Kidney (tissue), 14 donors: ENCODE data around the gene ACOX3. TPM values are rescaled to one million over a fixed set of nuclear protein-coding genes. Genes with fewer than 3 reads are reported as not detected.

Source experiments
- DNase-seq, 5 donors: peaks; one replicate each; pipeline ENCODE4 v3.0.0-alpha.2; 2013 to 2020
- FAIRE-seq: peaks from 2 replicates; lab custom pipeline; 2012; peaks lifted over from hg19 to GRCh38; lab: Jason Lieb, UNC
- H3K27ac ChIP-seq, 2 donors: one replicate each; pipeline ENCODE4 v1.7.0; 2013; ENCODE audit warnings: low read depth in 2 of 2, low read length in 2 of 2, inconsistent platforms in 1 of 2
- H3K27me3 ChIP-seq: one replicate; pipeline ENCODE4 v1.7.1; 2013; ENCODE audit warnings: low read length, inconsistent platforms; ENCODE audit not compliant: control insufficient read depth, insufficient read depth
- H3K36me3 ChIP-seq, 3 donors: one replicate each; pipeline versions ENCODE4 v1.7.0 to v1.7.1; 2013; ENCODE audit warnings: low read length in 3 of 3, control low read depth in 1 of 3, inconsistent platforms in 1 of 3; ENCODE audit not compliant: insufficient read depth in 3 of 3, control insufficient read depth in 2 of 3
- H3K4me1 ChIP-seq, 3 donors: one replicate each; pipeline versions ENCODE4 v1.7.0 to v1.7.1; 2013; ENCODE audit warnings: low read length in 3 of 3, inconsistent platforms in 1 of 3, low read depth in 1 of 3; ENCODE audit not compliant: control insufficient read depth in 2 of 3, insufficient read depth in 2 of 3
- H3K4me3 ChIP-seq, 3 donors: one replicate each; pipeline versions ENCODE4 v1.7.0 to v1.8.1; 2013; ENCODE audit warnings: low read length in 3 of 3, control low read depth in 1 of 3, inconsistent platforms in 1 of 3
- H3K9ac ChIP-seq, 3 donors: one replicate each; pipeline versions ENCODE4 v1.7.0 to v1.7.1; 2013; ENCODE audit warnings: low read length in 3 of 3, control low read depth in 1 of 3, inconsistent platforms in 1 of 3
- H3K9me3 ChIP-seq, 3 donors: one replicate each; pipeline versions ENCODE4 v1.7.0 to v1.7.1; 2013; ENCODE audit warnings: low read length in 3 of 3, control low read depth in 1 of 3, inconsistent platforms in 1 of 3; ENCODE audit not compliant: control insufficient read depth in 2 of 3, insufficient read depth in 1 of 3
- intact Hi-C: fragments of 100-400 bp; cut with DNase I; formaldehyde crosslinking; loops from one replicate; pipeline ENCODE4 v1.11.1; 2022
- polyA plus RNA-seq: library from polyadenylated mRNA; stranded (reverse); fragments of 350-450 nt; fragmentation: Illumina TruSeq; extraction: RNeasy Lipid Tissue Mini Kit (QIAGEN cat#74804); gene quantifications from one replicate; pipeline ENCODE4 v1.2.3, GENCODE V29; 2014; ENCODE audit warnings: low read depth, low replicate concordance; ENCODE audit not compliant: insufficient read depth
- total RNA-seq: library from RNA; stranded (reverse); fragmentation: NEBNext Ultra II Directional; extraction: Animal tissue kit (Norgen Biotek cat#: 25700); gene quantifications from one replicate; pipeline ENCODE4 v1.2.1, GENCODE V29; 2021
- TF ChIP-seq, protein P1 (sequence below): IDR thresholded peaks from 3 replicates; pipeline ENCODE4 v1.5.1; 2012; ENCODE audit warnings: mild to moderate bottlenecking, moderate library complexity, borderline replicate concordance; ENCODE audit not compliant: insufficient read depth; ENCODE audit errors: extremely low read depth
- donor health status: control.
- donor health status: control.
- donor health status: control.
- donor health status: control.
- donor health status: control.
- donor health status: DM: yes; HTN: yes; CAD: no.
- donor health status: Normal renal cell carcinoma (clear cell type).

The ACOX3 gene
- total and polyA plus RNA-seq, 2 donors from 2014 or later = 10.1 to 21.7 TPM

GRCh38 chr4:8480221-8480620 is 39.7 kb upstream of the ACOX3 start:
- peaks cover 0 to 2% (median 0%) of the 10 kb centered on the region in 3 donors for H3K36me3 ChIP-seq
- no peak for DNase-seq
- no peak overlapping the region for H3K4me3 ChIP-seq
- no peak for FAIRE-seq
- TF ChIP-seq, protein P1, sequence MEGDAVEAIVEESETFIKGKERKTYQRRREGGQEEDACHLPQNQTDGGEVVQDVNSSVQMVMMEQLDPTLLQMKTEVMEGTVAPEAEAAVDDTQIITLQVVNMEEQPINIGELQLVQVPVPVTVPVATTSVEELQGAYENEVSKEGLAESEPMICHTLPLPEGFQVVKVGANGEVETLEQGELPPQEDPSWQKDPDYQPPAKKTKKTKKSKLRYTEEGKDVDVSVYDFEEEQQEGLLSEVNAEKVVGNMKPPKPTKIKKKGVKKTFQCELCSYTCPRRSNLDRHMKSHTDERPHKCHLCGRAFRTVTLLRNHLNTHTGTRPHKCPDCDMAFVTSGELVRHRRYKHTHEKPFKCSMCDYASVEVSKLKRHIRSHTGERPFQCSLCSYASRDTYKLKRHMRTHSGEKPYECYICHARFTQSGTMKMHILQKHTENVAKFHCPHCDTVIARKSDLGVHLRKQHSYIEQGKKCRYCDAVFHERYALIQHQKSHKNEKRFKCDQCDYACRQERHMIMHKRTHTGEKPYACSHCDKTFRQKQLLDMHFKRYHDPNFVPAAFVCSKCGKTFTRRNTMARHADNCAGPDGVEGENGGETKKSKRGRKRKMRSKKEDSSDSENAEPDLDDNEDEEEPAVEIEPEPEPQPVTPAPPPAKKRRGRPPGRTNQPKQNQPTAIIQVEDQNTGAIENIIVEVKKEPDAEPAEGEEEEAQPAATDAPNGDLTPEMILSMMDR = no peak
- no peak overlapping the region for H3K9ac ChIP-seq
- intact Hi-C loops = no loop called here
- H3K27ac ChIP-seq = no peak overlapping the region
- no peaks in the 10 kb centered on the region for H3K9me3 ChIP-seq
- no peaks in the 10 kb centered on the region for H3K4me1 ChIP-seq
- H3K27me3 ChIP-seq = no peaks in the 10 kb centered on the region

DNA sequence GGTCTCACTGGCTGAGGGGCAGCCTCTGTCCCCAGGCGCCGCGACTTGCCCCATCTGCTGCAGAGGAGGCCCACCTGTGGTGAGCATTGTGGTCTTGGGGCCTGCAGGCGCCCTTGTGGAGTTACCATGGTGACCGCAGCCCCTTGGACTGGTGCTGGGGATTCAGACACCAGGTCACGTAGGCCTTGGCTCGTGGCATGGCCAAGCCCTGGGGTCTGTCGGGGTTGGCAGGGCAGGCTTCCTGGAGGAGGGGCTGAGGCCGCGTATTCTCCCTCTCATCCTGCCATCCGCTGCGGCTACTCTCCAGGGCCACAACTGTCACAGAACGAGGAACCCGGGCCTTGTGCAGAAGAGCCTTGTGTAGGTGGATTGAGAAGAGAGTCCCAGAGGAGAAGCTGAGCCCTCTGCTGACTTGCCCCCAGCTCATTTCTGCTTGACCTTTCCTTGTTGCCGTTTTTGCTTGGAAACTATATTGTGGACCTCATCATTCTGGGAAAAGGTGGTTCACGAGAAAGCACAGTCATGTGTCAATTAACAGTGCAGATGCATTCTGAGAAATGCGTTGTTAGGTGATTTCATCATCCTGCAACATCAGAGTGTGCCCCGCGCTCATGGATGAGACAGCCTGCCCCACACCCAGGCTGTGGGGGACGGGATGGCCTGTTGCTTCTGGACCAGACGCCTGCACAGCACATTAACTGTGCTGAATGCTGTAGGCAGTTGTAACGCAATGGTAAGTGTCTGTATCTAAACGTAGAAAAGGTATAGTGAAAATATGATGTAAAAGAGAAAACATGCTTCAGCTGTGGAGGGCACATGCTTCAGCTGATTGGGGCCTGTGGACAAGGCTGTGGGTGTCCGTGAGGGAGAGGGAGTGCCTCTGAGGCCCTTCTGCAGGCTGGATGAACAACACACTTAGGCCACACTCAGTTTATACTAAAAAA is 38.5 kb upstream of the ACOX3 start:
- Histone ChIP-seq H3K9ac (no peak overlapping the region), H3K4me3 (no peak overlapping the region), H3K36me3 (peaks cover 0 to 2% (median 0%) of the 10 kb centered on the region in 3 donors), H3K27me3 (no peaks in the 10 kb centered on the region), H3K9me3 (no peaks in the 10 kb centered on the region), H3K27ac (no peak overlapping the region), H3K4me1 (peaks cover 0 to 2% (median 0%) of the 10 kb centered on the region in 3 donors)
- intact Hi-C loops = no loop called here
- DNase-seq = no peak
- no peak for FAIRE-seq
- TF ChIP-seq, protein P1 = no peak

DNA sequence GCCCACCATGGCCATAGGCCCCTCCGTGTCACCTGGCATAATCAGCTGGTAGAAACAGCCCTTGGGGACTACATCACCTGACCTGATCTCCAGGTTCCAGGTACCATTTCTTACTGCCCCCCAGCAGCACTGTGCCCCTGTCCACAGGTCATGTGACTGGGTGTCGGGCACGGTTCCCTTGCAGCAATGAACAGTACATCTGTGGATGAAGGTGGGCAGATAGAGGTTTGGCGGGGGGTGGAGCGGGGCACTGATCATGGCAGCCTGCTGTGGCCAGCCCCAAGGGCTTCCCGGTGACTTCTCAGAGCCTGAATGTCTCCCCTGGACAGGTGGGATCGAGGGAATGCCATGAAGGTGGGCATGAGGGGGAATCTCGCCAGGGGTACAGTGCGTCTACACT is 37.8 kb upstream of the ACOX3 start:
- DNase-seq (no peak), FAIRE-seq (no peak)
- Histone ChIP-seq H3K27me3 (no peaks in the 10 kb centered on the region), H3K4me3 (no peak overlapping the region), H3K27ac (no peak overlapping the region), H3K9me3 (no peaks in the 10 kb centered on the region), H3K9ac (no peak overlapping the region), H3K4me1 (peaks cover 0 to 6% (median 1%) of the 10 kb centered on the region in 3 donors), H3K36me3 (peaks cover 0 to 2% (median 0%) of the 10 kb centered on the region in 3 donors)
- intact Hi-C loops = no loop called here
- TF ChIP-seq, protein P1 = no peak
